C4-2B (cell line): ENCODE measurements around the gene WASF2.

Experiments used
- H3K27ac ChIP-seq: fragments of 450-650 bp; 2 replicates; pipeline ENCODE4 v1.5.1; 2017
- ZFX ChIP-seq: fragments of 450-650 bp; IDR thresholded peaks from 2 replicates; pipeline ENCODE4 v1.6.1; 2017
- TF ChIP-seq, protein P1 (sequence below): fragments of 450-650 bp; conservative IDR thresholded peaks from 2 replicates; pipeline ENCODE4 v1.5.1; 2017; ENCODE audit warnings: mild to moderate bottlenecking

WASF2 gene

DNA sequence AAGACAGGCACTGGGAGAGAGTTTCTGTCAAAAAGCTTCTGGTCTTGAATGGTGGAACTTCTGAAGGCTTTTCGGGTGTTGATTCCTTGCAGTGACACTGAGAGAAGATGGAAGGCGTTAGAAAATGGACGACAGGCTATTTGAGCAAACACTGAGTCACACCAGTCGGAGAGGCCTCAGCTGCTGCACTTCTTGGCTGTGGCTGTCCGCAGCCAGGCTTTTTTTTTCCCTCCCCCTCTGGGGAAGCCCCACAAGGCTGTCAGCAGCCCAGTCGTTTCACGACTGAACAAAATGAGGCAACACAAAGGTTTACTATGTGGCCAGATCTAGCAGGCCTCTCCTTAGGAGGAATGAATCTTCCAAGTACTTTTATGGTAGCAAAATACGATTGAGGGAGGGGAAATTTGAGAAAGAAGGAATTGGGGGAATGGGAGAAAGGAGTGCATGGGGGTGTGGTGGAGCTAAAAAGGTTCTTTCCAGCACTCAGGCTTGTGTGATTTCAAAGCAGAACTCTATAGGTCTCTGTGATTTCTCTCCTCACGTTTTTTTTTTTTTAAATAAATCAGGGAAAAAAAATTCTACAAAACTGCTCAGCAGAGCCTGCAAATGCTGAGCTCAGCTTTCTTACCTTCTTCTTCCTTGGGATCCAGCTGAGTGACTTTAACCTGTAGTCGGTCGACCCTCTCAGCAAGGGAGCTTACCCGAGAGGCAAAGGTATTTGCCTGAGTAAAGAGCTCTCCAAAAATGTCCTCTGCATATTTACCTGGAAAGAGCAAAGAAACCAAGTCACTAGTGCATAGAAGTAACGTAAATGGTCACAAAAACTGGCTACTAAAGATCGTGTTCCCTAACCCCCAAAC lies 71.4 kb downstream of the WASF2 start:
- TF ChIP-seq, protein P1, sequence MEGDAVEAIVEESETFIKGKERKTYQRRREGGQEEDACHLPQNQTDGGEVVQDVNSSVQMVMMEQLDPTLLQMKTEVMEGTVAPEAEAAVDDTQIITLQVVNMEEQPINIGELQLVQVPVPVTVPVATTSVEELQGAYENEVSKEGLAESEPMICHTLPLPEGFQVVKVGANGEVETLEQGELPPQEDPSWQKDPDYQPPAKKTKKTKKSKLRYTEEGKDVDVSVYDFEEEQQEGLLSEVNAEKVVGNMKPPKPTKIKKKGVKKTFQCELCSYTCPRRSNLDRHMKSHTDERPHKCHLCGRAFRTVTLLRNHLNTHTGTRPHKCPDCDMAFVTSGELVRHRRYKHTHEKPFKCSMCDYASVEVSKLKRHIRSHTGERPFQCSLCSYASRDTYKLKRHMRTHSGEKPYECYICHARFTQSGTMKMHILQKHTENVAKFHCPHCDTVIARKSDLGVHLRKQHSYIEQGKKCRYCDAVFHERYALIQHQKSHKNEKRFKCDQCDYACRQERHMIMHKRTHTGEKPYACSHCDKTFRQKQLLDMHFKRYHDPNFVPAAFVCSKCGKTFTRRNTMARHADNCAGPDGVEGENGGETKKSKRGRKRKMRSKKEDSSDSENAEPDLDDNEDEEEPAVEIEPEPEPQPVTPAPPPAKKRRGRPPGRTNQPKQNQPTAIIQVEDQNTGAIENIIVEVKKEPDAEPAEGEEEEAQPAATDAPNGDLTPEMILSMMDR = no peak
- TF ChIP-seq ZFX = no peak
- no peak overlapping the region for H3K27ac ChIP-seq

DNA sequence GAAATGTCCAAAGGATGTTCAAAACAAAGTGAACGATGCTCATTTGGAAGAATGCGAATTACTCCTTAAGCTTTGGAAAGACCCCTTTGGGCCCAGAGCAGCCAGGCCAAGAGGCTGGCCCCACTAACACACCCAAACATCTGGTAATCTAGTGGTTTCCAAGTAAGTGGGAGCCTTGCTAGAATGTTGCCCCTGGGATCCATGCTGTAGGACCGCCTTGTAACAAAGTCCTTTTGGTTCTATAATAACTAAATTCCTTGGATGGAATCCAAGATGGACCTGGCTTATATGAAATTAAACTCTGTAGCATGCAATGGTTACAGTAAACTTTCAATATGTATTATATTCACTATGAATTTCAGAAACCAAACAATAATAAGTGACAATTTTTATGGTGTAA lies 72.3 kb downstream of the WASF2 start:
- TF ChIP-seq ZFX = no peak
- TF ChIP-seq, protein P1 = no peak
- no peak overlapping the region for H3K27ac ChIP-seq

DNA sequence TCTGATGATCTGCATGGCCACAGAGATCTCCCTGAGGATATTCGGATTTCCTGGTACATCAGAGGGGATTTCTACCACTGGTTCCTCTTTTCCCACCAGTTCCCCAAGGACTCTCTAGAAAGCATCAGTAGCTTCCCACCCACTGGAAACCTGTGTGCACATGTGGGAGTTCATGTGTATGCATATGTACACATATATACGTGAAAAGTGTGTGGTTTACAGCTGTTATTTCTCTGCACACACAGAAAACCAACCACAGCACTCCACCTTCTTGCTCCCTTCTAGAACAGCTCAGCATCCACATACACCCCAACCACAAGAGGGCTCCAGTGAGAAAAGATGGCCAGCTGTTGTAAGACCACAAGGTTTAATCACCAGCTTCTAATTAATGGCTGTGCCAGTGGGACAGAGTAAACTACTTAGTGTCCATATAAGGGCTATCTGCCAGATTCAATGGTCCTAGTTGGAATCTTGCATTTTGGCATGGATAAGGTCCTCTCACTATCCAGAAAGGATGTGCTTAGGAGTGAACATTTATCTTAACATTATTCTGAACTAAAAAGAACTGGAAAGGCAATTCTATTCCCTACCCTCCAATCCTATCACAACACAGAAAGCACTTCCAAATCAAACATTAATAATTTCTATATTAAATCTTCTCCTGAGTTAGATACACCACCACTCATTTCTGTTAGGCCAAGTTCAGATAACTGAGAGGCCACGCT lies 73.4 kb downstream of the WASF2 start:
- TF ChIP-seq, protein P1 = peak; percentile 77
- no peak for TF ChIP-seq ZFX
- H3K27ac ChIP-seq = no peak overlapping the region

DNA sequence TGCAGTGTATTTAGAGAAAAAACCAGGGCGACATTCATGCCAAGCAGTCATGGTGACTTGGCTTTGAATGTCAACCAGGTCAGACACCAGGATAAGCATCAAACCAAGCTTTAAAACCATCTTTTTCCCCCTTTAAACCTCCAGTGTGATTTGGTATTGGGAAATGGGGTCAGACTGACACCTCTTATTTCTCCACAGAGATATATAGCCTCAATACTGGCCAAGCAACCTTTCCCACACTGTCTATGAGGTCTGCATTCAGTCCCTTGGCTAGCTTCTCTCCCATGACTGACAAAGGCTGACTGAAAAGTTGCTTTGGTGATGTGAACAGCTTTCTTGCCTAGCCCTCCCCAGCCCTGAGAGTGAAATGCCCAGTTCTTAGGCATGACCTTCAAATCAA lies 75.9 kb downstream of the WASF2 start:
- no peak overlapping the region for H3K27ac ChIP-seq
- TF ChIP-seq ZFX = no peak
- TF ChIP-seq, protein P1 = no peak

DNA sequence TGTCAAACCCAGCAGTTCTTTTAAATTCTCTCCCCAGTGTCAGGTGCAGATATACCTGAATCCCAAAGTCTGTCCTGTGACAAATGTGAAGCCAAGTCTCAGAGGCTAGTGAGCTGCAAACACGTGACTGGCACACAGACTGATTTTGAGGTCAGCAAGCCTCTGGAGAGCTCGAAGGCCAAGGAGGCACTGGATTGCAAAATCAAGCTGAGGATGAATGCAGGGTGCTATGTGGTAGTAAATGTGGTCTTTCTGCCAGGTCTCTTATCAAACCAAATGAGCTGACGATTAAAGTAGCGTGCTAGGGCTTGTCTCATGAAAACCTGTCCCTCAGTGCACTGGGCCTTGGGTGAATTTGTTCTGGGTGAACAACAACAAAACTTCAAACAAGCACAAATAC lies 77.0 kb downstream of the WASF2 start:
- no peak overlapping the region for H3K27ac ChIP-seq
- TF ChIP-seq ZFX = no peak
- TF ChIP-seq, protein P1 = no peak

DNA sequence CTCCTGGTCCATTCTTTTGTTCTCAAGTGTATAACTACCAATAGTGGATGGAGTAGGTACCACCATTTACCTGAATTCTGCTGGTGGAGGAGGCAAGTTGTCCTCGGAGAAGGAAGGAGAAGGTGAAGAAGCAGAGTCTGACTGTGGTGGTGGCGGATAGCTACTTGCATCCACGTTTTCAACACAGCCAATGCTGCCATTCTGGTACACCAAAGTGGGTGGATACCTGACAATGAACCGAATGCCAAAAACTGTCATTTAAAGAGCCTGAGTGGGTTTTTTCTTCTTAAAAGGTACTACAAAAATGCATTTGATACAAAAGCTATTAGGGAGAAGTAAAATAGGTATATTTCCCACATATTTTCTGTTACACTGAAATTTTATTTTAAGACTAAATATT lies 77.5 kb downstream of the WASF2 start:
- no peak overlapping the region for H3K27ac ChIP-seq
- TF ChIP-seq, protein P1 = no peak
- no peak for TF ChIP-seq ZFX

DNA sequence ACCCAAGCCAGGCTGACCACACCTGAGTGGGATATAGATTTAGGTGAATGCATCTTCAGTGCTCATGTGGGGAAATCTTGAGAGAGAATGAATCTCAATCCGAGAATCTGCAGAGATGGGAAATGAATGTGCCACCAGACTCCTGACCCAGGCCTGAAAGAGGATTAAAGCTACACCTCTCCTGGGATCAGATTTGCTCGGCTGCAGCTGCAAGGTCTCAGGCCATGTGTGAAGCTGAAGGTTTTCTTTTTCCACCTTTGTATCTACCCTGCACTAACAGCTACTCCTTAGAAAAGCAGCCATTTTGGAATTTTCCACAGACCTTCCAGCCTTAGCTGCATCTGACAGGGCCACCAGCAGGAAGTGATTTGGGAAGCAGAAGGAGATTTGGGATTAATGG lies 79.3 kb downstream of the WASF2 start:
- TF ChIP-seq, protein P1 = no peak
- no peak for TF ChIP-seq ZFX
- no peak overlapping the region for H3K27ac ChIP-seq
